ENCODE measurements around the gene RPL13.

RPL13 gene

DNA sequence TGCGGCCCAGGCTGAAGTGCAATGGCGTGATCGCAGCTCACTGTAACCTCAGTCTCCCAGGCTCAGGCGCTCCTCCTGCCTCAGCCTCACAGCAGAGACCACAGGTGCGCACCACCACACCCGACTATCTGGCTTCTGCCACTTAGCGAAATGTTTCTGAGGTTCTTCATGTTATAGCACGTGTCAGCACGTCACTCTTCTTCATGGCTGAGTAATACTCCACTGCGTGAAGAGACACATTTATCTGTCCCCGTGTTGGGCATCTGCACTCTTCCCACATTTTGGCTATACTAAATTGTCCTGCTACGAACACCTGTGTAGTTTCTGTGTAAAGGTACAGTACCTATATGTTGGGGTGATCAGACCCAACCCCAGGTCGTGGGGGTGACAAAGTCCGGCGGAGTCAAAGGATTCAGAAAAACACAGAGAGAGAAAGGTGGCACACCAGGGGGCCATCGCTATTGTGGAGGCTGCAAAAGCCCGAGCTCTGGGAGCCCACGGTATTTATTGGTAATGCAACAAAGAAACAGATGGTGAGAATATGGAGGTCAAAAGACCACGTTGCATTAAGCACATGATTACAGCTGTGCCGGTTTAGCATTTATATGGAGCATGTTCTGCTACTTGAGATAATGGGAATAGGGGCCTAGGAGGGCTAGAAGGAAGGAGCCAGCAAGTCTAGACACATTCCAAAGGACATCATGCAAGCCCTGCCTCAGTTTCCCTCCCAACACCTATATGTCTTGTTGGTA lies 52.1 kb downstream of the RPL13 start:
- DNase-seq (ENCODE audit: low read depth, low spot score), result no peak
- TF ChIP-seq, protein P1, sequence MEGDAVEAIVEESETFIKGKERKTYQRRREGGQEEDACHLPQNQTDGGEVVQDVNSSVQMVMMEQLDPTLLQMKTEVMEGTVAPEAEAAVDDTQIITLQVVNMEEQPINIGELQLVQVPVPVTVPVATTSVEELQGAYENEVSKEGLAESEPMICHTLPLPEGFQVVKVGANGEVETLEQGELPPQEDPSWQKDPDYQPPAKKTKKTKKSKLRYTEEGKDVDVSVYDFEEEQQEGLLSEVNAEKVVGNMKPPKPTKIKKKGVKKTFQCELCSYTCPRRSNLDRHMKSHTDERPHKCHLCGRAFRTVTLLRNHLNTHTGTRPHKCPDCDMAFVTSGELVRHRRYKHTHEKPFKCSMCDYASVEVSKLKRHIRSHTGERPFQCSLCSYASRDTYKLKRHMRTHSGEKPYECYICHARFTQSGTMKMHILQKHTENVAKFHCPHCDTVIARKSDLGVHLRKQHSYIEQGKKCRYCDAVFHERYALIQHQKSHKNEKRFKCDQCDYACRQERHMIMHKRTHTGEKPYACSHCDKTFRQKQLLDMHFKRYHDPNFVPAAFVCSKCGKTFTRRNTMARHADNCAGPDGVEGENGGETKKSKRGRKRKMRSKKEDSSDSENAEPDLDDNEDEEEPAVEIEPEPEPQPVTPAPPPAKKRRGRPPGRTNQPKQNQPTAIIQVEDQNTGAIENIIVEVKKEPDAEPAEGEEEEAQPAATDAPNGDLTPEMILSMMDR (IDR thresholded peaks at IDR 0.05; ENCODE audit: insufficient read depth, low read length, missing control alignments), result no peak
- H3K4me3 ChIP-seq (ENCODE audit: low read depth, low read length), result no peak overlapping the region
- POLR2A ChIA-PET, result no interaction called here
- CTCF ChIA-PET, result interaction anchor here (0.7 to 3.6 kb wide), 3 partner anchors 17 to 104 kb away, joined by 3 to 17 read pairs (median 3); no protein-coding TSS in a partner anchor

DNA sequence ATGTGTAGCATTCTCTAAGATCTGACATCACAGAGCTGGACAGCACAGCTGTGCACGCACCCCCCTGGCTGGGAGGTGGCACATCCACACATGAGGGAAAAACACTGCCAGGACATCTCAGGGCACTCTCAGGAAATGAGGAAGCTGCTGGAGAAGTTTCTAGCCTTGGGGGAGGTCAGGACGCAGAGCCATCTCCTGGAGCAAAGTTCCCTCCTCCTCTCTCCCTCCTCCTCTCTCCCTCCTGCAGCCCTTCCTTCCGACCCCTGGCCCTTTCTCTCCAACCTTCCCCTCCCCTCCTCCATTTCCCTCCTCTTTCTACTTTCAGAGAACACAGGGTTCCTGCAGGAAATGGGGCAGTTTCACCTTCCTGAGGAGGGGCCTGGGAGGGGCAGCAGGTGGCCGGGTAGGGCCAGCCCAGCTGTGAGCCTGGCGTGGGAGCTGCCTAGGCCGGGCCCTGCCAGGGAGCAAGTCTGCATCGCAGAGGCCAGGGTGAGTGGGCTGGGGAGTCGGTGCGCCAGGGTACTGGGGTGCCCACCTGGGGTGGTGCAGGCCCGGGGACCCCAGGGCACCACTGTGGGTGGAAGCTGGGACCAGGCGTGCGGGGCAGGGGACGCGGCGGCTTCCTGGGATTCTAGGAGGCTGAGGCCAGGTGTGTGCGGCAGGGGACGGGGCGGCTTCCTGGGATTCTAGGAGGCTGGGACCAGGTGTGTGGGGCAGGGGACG lies 52.9 kb downstream of the RPL13 start, which contains the start of gene DPEP1:
TSS of gene DPEP1 (plus strand) at position 412 of the 723 bp plus-strand sequence. CDS start 16,769 bp downstream, outside the sequence.
- POLR2A ChIA-PET, result no interaction called here
- CTCF ChIA-PET, result interaction anchor here (0.9 to 3.6 kb wide), 5 partner anchors 10 to 104 kb away, joined by 3 to 19 read pairs (median 14); no protein-coding TSS in a partner anchor

DNA sequence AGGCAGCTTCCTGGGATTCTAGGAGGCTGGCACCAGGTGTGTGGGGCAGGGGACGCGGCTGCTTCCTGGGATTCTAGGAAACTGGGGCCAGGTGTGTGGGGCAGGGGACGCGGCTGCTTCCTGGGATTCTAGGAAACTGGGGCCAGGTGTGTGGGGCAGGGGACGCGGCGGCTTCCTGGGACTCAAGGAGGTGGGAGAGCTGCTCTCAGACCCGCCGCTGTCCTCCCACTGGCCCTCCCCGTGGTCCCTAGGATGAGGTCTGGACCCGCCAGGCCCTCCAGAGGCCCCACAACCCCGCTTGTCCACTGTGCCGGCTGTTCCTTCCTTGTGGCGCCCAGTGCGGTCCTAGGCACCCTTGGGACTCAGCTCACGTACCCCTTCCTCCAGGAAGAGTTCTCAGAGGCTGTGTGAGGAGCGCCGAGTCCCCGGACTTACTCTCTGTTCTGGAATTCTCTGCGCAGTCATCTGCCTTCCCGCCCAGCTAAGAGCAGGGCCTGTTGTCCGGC lies 53.5 kb downstream of the RPL13 start:
- TF ChIP-seq, protein P1 (IDR thresholded peaks at IDR 0.05; ENCODE audit: insufficient read depth, low read length, missing control alignments), result no peak
- POLR2A ChIA-PET, result interaction anchor here (1.0 kb wide), 1 partner anchor 12 kb away, joined by 3 read pairs; no protein-coding TSS in a partner anchor
- CTCF ChIA-PET, result interaction anchor here (1.0 to 3.6 kb wide), 7 partner anchors 9 to 38 kb away, joined by 6 to 20 read pairs (median 14); partner anchors contain the start of gene CPNE7
- H3K4me3 ChIP-seq (ENCODE audit: low read depth, low read length), result no peak overlapping the region
- DNase-seq (ENCODE audit: low read depth, low spot score), result no peak

More for the DNA sequence above, 52.9 kb downstream of the RPL13 start, which contains the start of gene DPEP1:
- TF ChIP-seq, protein P1 (IDR thresholded peaks at IDR 0.05; ENCODE audit: insufficient read depth, low read length, missing control alignments), result no peak
- no peak within 1 kb of the TSS for H3K4me3 ChIP-seq (ENCODE audit: low read depth, low read length)
- DNase-seq (ENCODE audit: low read depth, low spot score), result no peak
